Gastroesophageal sphincter (tissue), 4 donors: ENCODE data around the gene KCNC2. TPM values are rescaled to one million over a fixed set of nuclear protein-coding genes. Genes with fewer than 3 reads are reported as not detected.

ENCODE experiments used
- ATAC-seq: fragments of 150-250 bp; one replicate; pipeline ENCODE4 v1.9.1; 2016; ENCODE audit warnings: mild to moderate bottlenecking, moderate library complexity
- H3K27ac ChIP-seq, 4 donors: fragments of 200-600 bp; sonication (generic) in 3 of 4; 1 replicate in 3 of 4; 2 replicates in 1 of 4; pipeline ENCODE4 v1.5.1; 2016 to 2019
- H3K27me3 ChIP-seq: fragments of 200-600 bp; sonication (generic); one replicate; pipeline ENCODE4 v1.5.1; 2019
- H3K36me3 ChIP-seq, 2 donors: fragments of 200-600 bp; sonication (generic); one replicate each; pipeline ENCODE4 v1.5.1; 2019; ENCODE audit warnings: control low read depth in 1 of 2
- H3K4me1 ChIP-seq, 3 donors: fragments of 200-600 bp; sonication (generic); 1 replicate in 2 of 3; 2 replicates in 1 of 3; pipeline ENCODE4 v1.5.1; 2016 to 2019; ENCODE audit warnings: control low read depth in 2 of 3
- H3K4me3 ChIP-seq, 2 donors: fragments of 200-600 bp; sonication (generic); one replicate each; pipeline ENCODE4 v1.5.1; 2019; ENCODE audit warnings: mild to moderate bottlenecking in 1 of 2, moderate library complexity in 1 of 2
- H3K9me3 ChIP-seq, 3 donors: fragments of 200-600 bp; sonication (generic); one replicate each; pipeline ENCODE4 v1.5.1; 2017 to 2019; ENCODE audit warnings: control low read depth in 2 of 3
- CTCF ChIP-seq, 4 experiments: fragments of 200-600 bp in 2 of 4; fragments of 450-650 bp in 2 of 4; sonication (generic) in 1 of 4; IDR thresholded peaks; one replicate each; pipeline ENCODE4 v1.5.1; 2017 to 2019; ENCODE audit warnings: antibody characterized with exemption in 4 of 4, mild to moderate bottlenecking in 2 of 4, moderate library complexity in 2 of 4
- EP300 ChIP-seq: sonication (generic); formaldehyde crosslinking; IDR thresholded peaks from one replicate; pipeline ENCODE4 v1.6.1; 2017; ENCODE audit warnings: antibody characterized with exemption, mild to moderate bottlenecking
- POLR2A ChIP-seq, 2 donors: fragments of 450-650 bp; IDR thresholded peaks; one replicate each; pipeline ENCODE4 v1.6.1; 2017; ENCODE audit warnings: antibody characterized with exemption in 2 of 2, mild to moderate bottlenecking in 2 of 2, moderate library complexity in 1 of 2
- POLR2AphosphoS5 ChIP-seq: sonication (generic); formaldehyde crosslinking; IDR thresholded peaks from one replicate; pipeline ENCODE4 v1.6.1; 2017; ENCODE audit warnings: antibody characterized with exemption
- WGBS, 2 donors: methylation state at CpG; one replicate each; pipeline ENCODE4 v1.1.5; 2018; ENCODE audit warnings: low coverage in 1 of 2; 5-methylcytosine and 5-hydroxymethylcytosine counted together
- total RNA-seq, 4 donors: library from RNA; depleted of rRNA; stranded (reverse); fragments of >200 nt; gene quantifications; one replicate each; pipeline ENCODE4 v1.1.0, GENCODE V29; 2016

KCNC2 gene
- total RNA-seq, 4 donors from 2014 or later = 0.12 TPM; not detected in 3

DNA sequence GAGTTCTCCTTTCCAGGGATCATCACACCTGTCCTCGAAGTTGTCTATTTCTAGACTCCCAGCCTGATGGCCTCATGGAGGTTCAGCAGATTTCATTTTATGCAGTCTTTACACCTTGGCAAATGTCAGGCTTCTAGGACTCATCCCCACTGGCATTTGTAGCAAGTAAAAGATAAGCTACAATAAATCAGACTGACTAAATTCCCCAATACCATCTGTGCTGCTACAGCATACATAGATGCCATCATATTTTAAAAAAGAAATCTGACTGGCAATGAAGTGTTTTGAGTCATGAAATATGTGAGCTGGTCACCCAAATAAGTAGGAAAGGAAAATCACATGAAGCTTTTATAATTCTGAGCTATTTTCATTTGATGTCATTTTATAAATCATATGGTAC lies 55.3 kb downstream of the KCNC2 start:
- no peak overlapping the region for H3K27ac ChIP-seq
- ATAC-seq = no peak
- no peaks in the 10 kb centered on the region for H3K9me3 ChIP-seq
- no peak overlapping the region for H3K4me3 ChIP-seq
- H3K36me3 ChIP-seq = no peaks in the 10 kb centered on the region
- 88 to 100% methylated on average over 1 of the region's 1 CpG for WGBS, 2 donors
- no peaks in the 10 kb centered on the region for H3K4me1 ChIP-seq
- TF ChIP-seq POLR2AphosphoS5 (no peak), EP300 (no peak), POLR2A (IDR thresholded peaks at IDR 0.05) (no peak), CTCF (IDR thresholded peaks at IDR 0.05) (no peak)
- H3K27me3 ChIP-seq = no peaks in the 10 kb centered on the region

DNA sequence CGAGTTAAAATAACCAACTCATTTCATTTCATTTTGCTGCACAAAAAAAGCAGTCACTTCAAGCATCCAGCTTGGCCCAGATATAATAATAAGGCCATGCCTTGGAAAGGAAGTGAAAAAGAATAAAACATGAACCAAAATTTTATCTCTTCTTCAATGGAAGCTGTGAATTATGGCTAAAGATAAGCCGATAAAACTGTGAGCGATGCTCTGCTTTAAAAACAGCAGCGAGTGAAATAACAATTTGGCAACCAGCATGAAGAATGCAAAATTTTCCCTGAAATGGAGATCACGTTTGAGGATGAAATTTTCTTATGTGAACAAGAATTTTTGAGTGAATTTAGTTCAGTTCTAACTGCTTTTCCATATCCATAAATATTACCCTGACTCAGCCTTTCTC lies 70.4 kb downstream of the KCNC2 start:
- no peaks in the 10 kb centered on the region for H3K4me1 ChIP-seq
- no peaks in the 10 kb centered on the region for H3K36me3 ChIP-seq
- H3K9me3 ChIP-seq = no peaks in the 10 kb centered on the region
- TF ChIP-seq CTCF (IDR thresholded peaks at IDR 0.05) (no peak), POLR2A (IDR thresholded peaks at IDR 0.05) (no peak), EP300 (no peak), POLR2AphosphoS5 (no peak)
- no peaks in the 10 kb centered on the region for H3K27me3 ChIP-seq
- no peak overlapping the region for H3K4me3 ChIP-seq
- no peak overlapping the region for H3K27ac ChIP-seq
- ATAC-seq = no peak
- WGBS, 2 donors = 72 to 73% methylated on average over 5 of the region's 5 CpGs

GRCh38 chr12:75137896-75138295 lies 71.7 kb downstream of the KCNC2 start:
- no peak for ATAC-seq
- no peak for TF ChIP-seq POLR2A (IDR thresholded peaks at IDR 0.05)
- Histone ChIP-seq H3K4me3 (no peak overlapping the region), H3K27ac (no peak overlapping the region), H3K9me3 (no peaks in the 10 kb centered on the region), H3K4me1 (no peaks in the 10 kb centered on the region), H3K27me3 (no peaks in the 10 kb centered on the region), H3K36me3 (no peaks in the 10 kb centered on the region)

DNA sequence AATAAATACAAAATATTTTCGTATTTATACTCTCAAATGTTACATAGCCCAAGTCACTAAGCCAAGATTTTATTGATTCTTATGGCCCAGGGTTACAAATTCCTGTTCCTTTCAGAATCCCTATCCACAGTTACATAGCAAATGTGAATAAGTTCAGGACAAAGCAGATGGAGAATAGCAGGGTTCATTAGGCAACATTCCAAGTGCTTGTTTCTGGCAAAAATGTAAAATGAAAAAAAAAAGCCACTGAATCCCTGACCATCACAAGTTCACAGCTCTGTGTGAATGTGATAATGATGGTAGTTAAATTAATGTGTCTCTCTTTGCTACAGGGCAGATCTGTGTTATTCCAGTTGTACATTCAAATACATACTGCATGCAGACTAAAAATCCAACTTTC lies 74.6 kb downstream of the KCNC2 start:
- Histone ChIP-seq H3K27me3 (no peaks in the 10 kb centered on the region), H3K36me3 (no peaks in the 10 kb centered on the region), H3K27ac (no peak overlapping the region), H3K4me3 (no peak overlapping the region), H3K9me3 (no peaks in the 10 kb centered on the region), H3K4me1 (no peaks in the 10 kb centered on the region)
- no peak for ATAC-seq
- 18 to 45% methylated on average over 1 of the region's 1 CpG for WGBS, 2 donors
- TF ChIP-seq CTCF (IDR thresholded peaks at IDR 0.05) = no peak
- no peak for TF ChIP-seq EP300
- no peak for TF ChIP-seq POLR2AphosphoS5

DNA sequence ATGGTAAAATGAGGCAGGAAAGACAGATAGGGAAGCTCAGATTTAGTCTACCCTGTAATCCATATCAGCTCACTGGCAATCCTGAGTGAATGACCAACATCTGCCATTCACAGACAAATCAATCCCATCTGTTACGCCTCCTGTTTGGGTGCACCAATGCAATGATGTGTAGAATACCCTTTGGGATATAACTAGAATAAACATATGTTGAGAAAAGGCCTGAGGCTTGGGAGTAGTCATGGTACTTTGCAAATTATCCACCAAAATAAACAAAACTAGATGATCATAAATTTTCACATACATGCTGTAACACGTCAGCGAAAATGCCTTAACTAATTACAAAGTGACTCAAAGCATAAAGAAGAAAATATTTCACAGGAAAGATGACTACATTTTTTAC lies 78.8 kb downstream of the KCNC2 start:
- Histone ChIP-seq H3K9me3 (no peaks in the 10 kb centered on the region), H3K36me3 (no peaks in the 10 kb centered on the region), H3K27ac (no peak overlapping the region), H3K4me1 (no peaks in the 10 kb centered on the region), H3K27me3 (no peaks in the 10 kb centered on the region), H3K4me3 (no peak overlapping the region)
- WGBS, 2 donors = 70 to 91% methylated on average over 3 of the region's 3 CpGs
- no peak for ATAC-seq
- TF ChIP-seq POLR2AphosphoS5 (no peak), EP300 (no peak), POLR2A (IDR thresholded peaks at IDR 0.05) (no peak), CTCF (IDR thresholded peaks at IDR 0.05) (no peak)

GRCh38 chr12:75129275-75129674 lies 80.4 kb downstream of the KCNC2 start:
- Histone ChIP-seq H3K27me3 (no peaks in the 10 kb centered on the region), H3K4me3 (no peak overlapping the region), H3K27ac (no peak overlapping the region), H3K9me3 (no peaks in the 10 kb centered on the region), H3K4me1 (no peaks in the 10 kb centered on the region), H3K36me3 (no peaks in the 10 kb centered on the region)
- no peak for ATAC-seq
- 31 to 50% methylated on average over 1 to 2 of the region's 2 CpGs for WGBS, 2 donors
- no peak for TF ChIP-seq CTCF (IDR thresholded peaks at IDR 0.05)
- TF ChIP-seq POLR2A (IDR thresholded peaks at IDR 0.05) = no peak
- no peak for TF ChIP-seq POLR2AphosphoS5
- TF ChIP-seq EP300 = no peak
